Measurements from ENCODE around the gene ICAM3.

Gene ICAM3

DNA sequence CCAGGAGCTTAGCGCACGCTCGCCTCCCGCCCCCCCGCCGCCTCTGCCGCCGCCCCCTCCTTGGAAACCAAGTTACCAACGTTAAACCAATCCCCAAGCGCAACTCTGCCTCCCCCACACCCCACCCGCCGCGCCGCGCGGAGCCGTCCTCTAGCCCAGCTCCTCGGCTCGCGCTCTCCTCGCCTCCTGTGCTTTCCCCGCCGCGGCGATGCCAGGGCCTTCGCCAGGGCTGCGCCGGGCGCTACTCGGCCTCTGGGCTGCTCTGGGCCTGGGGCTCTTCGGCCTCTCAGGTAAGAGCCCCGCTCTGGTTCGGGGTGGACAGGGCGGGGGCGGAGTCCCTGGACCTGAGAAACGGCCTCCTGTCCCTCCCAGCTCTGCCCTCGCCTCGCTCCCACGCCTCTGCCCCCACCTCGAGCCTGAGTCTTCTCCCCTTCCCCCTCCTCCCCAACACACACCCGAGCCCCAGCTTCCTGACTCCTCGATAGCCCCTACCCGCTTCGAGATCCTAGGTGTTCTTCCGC is 49.5 kb downstream of the ICAM3 start, which contains the start of gene ICAM5:
Gene ICAM5, plus strand, starts transcription at position 117 of the 521 bp plus-strand sequence. Its CDS starts 92 bp downstream, at position 209.
- Histone ChIP-seq H3K9me3 (ENCODE audit: insufficient read depth, low read length, severe bottlenecking) (no peaks in the 10 kb centered on the region), H3K27ac (ENCODE audit: low read length) (no peak within 1 kb of the TSS), H4K20me1 (ENCODE audit: insufficient read depth, low read length) (no peaks in the 10 kb centered on the region), H3K79me2 (ENCODE audit: insufficient read depth, low read length) (no peaks in the 10 kb centered on the region), H3K9ac (ENCODE audit: low read depth, low read length) (no peak within 1 kb of the TSS), H3K4me2 (ENCODE audit: insufficient read depth, low read length) (no peak within 1 kb of the TSS), H3K4me3 (ENCODE audit: low read depth in 1 of 2, low read length in 2 of 2) (no peak within 1 kb of the TSS), H3K36me3 (ENCODE audit: insufficient read depth, low read length) (peaks cover 6% of the 10 kb centered on the region; the same call in 1 of the 2 replicates), H2AFZ (ENCODE audit: low read depth, low read length) (no peak within 1 kb of the TSS), H3K4me1 (ENCODE audit: insufficient read depth, low read length) (peaks cover 23% of the 10 kb centered on the region), H3K27me3 (ENCODE audit: insufficient read depth, low read length, poor library complexity) (no peaks in the 10 kb centered on the region)
- TF ChIP-seq EZH2 (IDR thresholded peaks at IDR 0.05; ENCODE audit: borderline replicate concordance, low read depth, low read length, severe bottlenecking) = no peak
- TF ChIP-seq, protein P1, sequence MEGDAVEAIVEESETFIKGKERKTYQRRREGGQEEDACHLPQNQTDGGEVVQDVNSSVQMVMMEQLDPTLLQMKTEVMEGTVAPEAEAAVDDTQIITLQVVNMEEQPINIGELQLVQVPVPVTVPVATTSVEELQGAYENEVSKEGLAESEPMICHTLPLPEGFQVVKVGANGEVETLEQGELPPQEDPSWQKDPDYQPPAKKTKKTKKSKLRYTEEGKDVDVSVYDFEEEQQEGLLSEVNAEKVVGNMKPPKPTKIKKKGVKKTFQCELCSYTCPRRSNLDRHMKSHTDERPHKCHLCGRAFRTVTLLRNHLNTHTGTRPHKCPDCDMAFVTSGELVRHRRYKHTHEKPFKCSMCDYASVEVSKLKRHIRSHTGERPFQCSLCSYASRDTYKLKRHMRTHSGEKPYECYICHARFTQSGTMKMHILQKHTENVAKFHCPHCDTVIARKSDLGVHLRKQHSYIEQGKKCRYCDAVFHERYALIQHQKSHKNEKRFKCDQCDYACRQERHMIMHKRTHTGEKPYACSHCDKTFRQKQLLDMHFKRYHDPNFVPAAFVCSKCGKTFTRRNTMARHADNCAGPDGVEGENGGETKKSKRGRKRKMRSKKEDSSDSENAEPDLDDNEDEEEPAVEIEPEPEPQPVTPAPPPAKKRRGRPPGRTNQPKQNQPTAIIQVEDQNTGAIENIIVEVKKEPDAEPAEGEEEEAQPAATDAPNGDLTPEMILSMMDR (IDR thresholded peaks at IDR 0.05; ENCODE audit: borderline replicate concordance, extremely low read depth, low read length, poor library complexity, severe bottlenecking) = no peak
- DNase-seq = no peak
- ATAC-seq (ENCODE audit: insufficient read depth, low read depth) = no peak

DNA sequence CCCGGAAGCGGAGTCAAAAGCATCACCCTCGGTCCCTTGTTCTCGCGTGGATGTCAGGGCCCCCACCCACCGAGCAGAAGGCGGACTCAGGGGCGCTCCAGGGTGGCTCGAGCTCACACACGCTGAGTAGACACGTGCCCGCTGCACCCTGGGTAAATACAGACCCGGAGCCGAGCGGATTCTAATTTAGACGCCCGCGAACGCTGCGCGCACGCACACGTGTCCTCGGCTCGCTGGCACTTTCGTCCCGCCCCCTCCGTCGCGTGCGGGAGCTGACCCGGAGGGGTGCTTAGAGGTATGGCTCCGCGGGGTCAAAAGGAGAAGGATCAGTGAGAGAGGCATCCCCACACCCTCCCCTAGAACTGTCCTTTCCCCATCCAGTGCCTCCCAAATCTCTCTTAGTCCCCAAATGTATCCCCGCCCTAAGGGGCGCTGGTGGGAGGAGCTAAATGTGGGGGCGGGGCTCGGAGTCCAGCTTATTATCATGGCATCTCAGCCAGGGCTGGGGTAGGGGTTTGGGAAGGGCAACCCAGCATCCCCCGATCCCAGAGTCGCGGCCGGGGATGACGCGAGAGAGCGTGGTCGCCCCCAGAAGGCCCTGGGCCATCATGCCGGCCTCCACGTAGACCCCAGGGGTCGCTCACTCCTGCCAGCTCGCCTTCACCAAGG is 50.1 kb downstream of the ICAM3 start:
- TF ChIP-seq, protein P1 (IDR thresholded peaks at IDR 0.05; ENCODE audit: borderline replicate concordance, extremely low read depth, low read length, poor library complexity, severe bottlenecking) = no peak
- no peak for TF ChIP-seq EZH2 (IDR thresholded peaks at IDR 0.05; ENCODE audit: borderline replicate concordance, low read depth, low read length, severe bottlenecking)
- Histone ChIP-seq H3K36me3 (ENCODE audit: insufficient read depth, low read length) (peaks cover 11% of the 10 kb centered on the region; the same call in 1 of the 2 replicates), H3K9ac (ENCODE audit: low read depth, low read length) (no peak overlapping the region), H3K4me3 (ENCODE audit: low read depth in 1 of 2, low read length in 2 of 2) (no peak overlapping the region), H3K27me3 (ENCODE audit: insufficient read depth, low read length, poor library complexity) (no peaks in the 10 kb centered on the region), H3K9me3 (ENCODE audit: insufficient read depth, low read length, severe bottlenecking) (no peaks in the 10 kb centered on the region), H3K79me2 (ENCODE audit: insufficient read depth, low read length) (no peaks in the 10 kb centered on the region), H3K27ac (ENCODE audit: low read length) (no peak overlapping the region), H3K4me1 (ENCODE audit: insufficient read depth, low read length) (peaks cover 23% of the 10 kb centered on the region), H2AFZ (ENCODE audit: low read depth, low read length) (no peak overlapping the region), H4K20me1 (ENCODE audit: insufficient read depth, low read length) (no peaks in the 10 kb centered on the region), H3K4me2 (ENCODE audit: insufficient read depth, low read length) (no peak overlapping the region)
- DNase-seq (no peak), ATAC-seq (ENCODE audit: insufficient read depth, low read depth) (no peak)

DNA sequence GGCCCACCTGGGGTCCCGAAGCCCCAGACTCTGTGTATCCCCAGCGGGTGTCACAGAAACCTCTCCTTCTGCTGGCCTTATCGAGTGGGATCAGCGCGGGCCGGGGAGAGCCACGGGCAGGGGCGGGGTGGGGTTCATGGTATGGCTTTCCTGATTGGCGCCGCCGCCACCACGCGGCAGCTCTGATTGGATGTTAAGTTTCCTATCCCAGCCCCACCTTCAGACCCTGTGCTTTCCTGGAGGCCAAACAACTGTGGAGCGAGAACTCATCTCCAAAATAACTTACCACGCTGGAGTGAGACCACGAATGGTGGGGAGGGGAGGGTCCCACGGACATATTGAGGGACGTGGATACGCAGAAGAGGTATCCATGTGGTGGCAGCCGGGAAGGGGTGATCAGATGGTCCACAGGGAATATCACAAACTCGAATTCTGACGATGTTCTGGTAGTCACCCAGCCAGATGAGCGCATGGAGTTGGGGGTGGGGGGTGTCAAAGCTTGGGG is 50.7 kb downstream of the ICAM3 start:
- H2AFZ ChIP-seq (ENCODE audit: low read depth, low read length) = no peak overlapping the region
- H3K27me3 ChIP-seq (ENCODE audit: insufficient read depth, low read length, poor library complexity) = no peaks in the 10 kb centered on the region
- no peak overlapping the region for H3K4me3 ChIP-seq (ENCODE audit: low read depth in 1 of 2, low read length in 2 of 2)
- peaks cover 23% of the 10 kb centered on the region for H3K4me1 ChIP-seq (ENCODE audit: insufficient read depth, low read length)
- no peaks in the 10 kb centered on the region for H3K79me2 ChIP-seq (ENCODE audit: insufficient read depth, low read length)
- no peaks in the 10 kb centered on the region for H4K20me1 ChIP-seq (ENCODE audit: insufficient read depth, low read length)
- H3K9ac ChIP-seq (ENCODE audit: low read depth, low read length) = no peak overlapping the region
- H3K9me3 ChIP-seq (ENCODE audit: insufficient read depth, low read length, severe bottlenecking) = no peaks in the 10 kb centered on the region
- DNase-seq (no peak), ATAC-seq (ENCODE audit: insufficient read depth, low read depth) (no peak)
- H3K4me2 ChIP-seq (ENCODE audit: insufficient read depth, low read length) = no peak overlapping the region
- peaks cover 12% of the 10 kb centered on the region; the same call in 1 of the 2 replicates for H3K36me3 ChIP-seq (ENCODE audit: insufficient read depth, low read length)
- TF ChIP-seq, protein P1 (IDR thresholded peaks at IDR 0.05; ENCODE audit: borderline replicate concordance, extremely low read depth, low read length, poor library complexity, severe bottlenecking) = no peak
- no peak for TF ChIP-seq EZH2 (IDR thresholded peaks at IDR 0.05; ENCODE audit: borderline replicate concordance, low read depth, low read length, severe bottlenecking)
- H3K27ac ChIP-seq (ENCODE audit: low read length) = no peak overlapping the region

Measured in DND-41 (cell line).